Muscle of back (tissue), 11 donors: ENCODE results near the gene ZEB2. TPM values are rescaled to one million over a fixed set of nuclear protein-coding genes. Genes with fewer than 3 reads are reported as not detected.

Experiments used
- DNase-seq, 3 donors: peaks; one replicate each; pipeline versions ENCODE4 v3.0.0 to v3.0.0-alpha.2; 2013
- polyA plus RNA-seq, 10 donors: library from polyadenylated mRNA; unstranded; fragments of 120-200 nt; gene quantifications; one replicate each; pipeline ENCODE4 v1.2.1, GENCODE V29; 2013; ENCODE audit not compliant: insufficient read length in 10 of 10

The ZEB2 gene
- polyA plus RNA-seq, 10 donors, result 88.5 to 143 (median 117) TPM

DNA sequence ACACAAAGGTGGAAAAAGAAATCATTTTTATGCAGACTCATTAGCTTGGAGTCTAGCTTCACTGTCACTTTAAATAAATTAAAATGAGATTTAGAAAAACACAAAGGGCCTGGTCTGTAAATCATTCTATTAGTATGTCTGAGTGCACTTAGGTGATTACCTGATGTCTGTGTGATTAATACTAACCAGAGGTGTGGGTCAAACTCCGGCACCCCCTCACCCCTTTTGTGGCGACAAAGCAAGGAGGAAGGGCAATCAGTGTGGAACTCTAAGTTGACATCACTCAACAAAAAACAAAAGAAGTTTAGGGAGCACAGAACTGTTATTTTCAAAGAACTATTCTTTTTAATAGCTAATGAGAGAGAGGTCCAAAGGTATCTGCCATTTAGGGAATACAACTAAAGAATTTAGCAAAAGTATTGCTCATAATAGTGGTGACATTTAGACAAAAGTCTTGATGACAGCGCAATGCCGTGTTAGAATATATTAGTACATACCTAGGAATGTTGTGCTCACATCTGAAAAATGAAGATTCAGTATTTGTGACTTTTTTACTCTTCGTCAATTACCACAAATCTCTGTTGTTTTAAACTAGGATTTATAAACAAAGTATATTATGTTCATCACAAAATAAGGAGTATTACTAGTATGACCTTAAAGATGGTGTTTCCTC is 66.3 kb downstream of the ZEB2 start:
- DNase-seq, result no peak

DNA sequence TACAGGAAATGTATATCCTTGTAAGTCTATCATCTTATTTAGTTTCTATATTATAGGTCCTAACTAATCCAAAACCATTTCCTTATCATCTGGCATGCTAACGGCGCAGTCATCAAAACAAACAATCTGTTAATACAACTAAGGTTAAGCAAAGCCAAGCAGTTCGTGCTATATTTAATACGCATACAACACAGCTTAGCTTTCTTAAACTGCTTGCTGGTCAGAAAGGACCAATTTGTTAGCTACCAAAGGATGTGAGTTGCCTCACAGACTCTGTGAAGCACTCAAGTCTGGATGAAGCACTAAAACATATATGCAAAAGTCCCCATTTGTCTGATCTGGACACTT is 67.0 kb downstream of the ZEB2 start:
- no peak for DNase-seq

DNA sequence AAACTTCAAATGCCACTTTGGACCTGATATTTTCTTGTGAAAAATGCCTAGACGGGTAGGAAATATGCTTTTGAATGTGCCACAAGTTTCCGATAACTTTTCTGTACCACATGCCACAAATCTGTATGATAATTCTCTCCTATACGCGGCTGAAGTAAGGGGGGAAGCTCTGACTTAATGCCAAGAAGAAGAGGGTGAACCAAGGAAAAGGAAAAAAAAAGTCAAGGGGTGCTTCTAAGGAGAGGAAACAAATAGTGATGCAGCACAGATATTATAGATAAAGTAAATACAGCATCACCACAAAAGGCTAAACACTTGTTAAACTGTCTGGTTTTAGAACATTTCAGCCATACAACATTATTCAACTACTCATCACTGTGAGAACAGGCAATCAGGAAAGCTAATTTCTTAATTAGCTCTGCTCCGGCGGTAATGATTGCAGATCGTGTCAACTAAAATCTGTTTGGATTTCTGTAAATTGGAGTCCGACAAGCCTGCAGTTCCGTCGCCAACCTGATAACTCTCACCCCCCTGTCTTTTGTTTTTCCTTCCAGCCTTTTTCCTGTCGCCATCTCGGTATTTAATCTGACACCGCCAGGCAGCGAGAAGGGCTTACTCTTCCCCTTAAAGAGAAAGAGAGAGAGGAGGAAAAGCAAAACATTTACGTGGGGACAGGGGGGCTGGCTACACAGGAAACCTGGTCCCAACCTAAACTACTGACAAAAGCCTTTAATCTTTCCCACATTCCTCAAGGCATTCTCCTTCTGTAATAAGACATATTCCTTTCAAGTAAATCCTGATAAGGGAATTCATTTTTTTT is 67.5 kb downstream of the ZEB2 start:
- peak in 1 of 3 donors; percentile 38 for DNase-seq

DNA sequence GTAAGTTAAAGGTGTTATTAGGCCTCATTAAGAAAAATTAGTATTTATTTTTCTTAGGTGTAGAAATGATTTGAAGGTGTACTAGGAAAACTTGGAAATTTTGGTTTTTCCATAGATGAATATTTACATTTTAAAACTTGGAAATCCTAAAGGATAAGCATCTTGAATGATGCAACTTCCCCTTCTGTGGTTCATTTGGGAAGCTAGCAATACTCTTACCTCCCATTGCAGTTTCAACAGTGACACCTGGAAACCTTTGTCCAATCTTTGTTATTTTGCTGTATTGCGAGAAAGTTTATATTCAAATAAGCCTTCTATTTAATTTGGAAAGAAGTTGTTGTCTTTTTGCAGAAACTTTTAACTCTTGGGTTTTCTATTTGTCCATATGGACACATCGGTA is 68.5 kb downstream of the ZEB2 start:
- DNase-seq, result no peak

DNA sequence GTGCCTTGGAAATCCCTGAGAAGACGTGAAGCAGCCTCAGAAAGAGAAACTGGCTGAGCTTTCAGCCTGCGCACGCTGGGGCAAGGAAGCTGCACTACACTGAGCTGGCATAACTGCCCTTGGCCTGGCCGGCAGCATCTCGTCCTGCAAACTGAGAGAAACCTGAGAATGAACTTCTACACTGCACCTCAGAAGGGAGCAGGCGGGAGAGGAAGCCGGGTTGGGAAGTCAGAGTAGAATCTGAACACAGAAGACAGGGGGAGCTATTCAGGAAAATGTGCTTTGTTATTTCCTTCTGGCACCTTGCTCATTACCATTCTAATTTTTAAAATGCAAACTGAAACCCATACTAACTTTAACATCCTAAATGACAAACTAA is 70.9 kb downstream of the ZEB2 start:
- DNase-seq, result no peak

DNA sequence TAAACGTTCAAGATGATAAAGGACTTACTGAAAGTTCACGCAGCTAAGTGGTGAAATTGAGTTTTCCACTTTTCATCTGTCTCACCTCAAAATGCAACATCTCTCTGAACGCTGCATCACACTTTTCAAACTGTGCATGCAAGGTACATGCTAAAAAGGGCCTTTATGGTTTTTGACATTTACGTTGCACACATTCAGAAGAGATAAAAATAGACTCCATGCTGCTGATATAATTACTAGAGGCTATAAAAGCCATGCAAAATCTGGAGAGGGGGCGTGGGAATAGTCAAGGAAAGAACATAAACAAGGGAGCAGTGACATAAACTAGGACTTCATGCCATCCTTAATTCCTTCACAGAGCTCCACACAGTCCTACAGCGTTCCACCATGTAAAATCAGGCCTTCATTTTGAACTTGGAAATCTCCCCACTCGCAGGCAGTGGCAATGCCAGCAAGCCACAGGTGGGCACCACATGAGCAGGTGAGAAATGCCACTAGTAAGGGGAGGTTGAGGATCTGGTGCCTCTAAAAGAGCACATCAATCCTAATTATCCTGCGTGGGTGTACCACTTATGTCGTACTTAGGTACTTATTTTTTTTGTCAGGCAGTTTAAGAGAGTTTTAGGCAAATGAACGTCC is 71.4 kb downstream of the ZEB2 start:
- DNase-seq, result no peak

DNA sequence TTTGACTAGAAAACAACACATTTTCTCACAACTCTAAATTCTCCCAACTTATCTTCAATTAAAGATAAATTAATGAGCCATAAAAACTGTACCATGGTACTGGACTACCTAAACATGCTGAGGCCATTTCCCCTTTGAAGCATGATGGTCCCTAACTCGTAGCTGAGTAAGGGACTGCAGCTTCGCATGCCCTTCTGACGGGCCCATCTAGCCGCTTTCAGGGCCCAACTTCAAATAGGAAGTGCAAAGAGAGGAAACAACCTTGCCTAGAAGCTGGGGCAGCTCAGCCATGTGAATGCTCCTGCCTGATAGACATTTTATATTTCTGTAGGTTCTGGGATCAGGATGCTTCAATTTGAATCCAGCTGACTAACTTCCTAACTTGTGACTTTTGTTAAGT is 72.4 kb downstream of the ZEB2 start:
- no peak for DNase-seq

DNA sequence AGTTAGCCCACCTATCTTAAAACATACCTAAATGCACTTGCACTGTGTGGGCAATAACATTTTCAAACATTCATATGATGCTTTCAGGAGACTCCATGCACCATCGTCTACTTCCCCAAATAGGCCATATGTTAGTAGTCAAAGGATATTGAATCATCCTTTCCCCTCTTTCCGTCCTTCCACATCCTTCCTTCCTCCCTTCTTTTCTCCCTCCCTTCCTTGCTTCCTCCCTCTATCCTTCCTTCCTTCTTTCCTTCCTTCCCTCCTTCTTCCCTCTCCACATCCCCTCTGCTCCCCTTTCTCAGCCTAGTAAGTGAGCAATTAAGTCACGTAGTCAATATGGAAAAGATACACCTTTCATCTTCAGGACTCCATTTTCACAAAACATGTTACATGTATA is 73.8 kb downstream of the ZEB2 start:
- DNase-seq, result no peak

DNA sequence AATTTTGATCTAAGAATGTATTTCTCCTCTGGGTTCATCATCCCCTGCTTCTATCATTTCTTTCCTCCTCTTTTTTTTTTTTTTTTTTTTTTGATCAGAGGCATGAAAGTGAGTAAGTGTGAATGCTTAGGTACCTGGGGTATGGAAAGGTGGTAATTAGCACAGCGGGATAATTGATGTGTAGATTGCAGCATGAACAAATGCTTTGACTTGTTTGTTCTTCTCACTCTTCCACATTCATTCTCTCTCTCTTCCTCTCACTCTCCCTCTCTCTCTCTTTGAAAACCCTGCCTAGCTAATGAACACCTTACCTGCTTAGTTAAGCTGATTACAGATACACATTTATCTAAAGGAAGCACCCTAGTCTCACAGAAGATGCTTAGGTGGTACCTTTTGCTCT is 74.7 kb downstream of the ZEB2 start:
- no peak for DNase-seq

DNA sequence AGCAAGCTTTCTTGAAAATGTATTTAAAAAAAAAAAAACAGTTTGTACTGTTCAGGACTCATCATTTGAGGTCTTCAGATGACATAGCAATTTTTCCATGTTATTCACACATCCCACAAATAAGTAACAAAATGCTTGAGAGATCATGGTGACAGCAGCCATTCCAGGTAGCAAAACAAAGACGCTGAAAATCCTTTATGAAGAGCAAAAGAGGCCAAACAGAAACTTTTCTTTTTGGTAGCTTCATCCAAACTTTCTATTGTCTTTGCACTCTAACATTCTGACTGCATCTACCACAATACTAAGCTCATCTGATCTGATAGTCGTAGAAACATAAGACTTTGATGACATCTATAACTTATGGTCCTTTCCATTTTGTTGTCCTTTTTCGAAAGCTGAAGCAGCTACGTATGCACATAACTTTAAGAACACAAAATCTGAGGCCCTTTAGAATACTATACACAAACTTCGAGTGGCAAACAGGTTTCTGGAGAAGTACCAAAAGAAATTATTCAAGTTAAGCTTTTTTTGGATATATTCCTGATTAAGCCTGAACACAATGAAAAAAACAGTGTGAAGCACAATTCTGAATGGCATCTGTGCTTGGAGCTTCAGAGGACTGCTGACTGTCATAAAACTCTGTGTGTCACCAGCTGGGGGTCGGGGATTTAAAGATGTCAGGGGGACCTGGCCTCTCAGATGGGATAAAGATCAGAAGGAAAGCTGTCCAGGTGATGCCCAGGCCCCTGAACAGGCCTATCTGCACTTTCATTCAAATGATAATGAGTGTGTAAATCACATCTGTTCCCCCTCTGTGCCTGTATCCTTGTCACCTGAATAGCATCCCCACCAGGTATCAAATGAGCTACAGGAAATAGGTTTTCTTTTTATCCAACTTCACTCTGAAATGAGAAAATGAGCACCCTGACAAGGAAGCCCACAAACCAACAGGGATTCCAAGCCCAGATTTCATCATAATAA is 75.8 kb downstream of the ZEB2 start:
- no peak for DNase-seq

DNA sequence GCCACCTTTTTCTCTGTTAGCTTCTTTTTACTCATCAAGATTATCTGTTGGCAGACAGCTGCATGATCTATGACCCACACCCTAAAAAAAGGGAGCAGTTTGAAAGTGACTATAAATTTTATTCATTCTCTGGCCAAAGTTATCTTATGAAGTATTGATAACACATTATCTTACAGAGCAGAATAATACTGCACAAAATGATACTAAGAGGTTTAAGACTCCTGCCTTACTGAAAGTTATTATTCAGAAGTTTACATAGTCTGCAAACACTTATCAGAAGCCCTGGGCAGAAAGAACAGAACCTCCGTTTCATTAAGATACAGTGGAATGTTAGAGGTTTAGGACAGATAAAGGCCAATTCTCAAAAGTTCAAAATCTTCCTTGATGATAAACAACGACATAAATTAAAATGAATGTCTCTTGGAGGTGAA is 78.2 kb downstream of the ZEB2 start:
- DNase-seq, result no peak

DNA sequence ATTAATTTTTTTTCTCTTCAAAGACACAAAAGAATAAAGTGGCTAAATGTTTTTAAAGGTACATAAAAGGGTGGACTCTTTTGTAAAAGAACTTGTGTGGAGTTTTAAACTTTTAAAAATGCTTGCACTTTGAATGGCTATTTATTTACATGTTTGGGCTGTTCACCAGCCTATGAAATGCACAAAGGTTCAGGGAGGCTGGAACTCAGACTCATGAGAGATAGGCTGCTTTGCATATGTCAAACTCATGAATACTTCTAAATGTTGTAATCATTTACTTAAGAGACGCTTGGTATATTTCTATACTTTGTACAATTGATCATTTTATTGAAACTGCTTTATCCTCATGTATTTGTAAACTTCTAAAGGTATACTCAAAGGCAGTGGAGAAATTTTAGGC is 79.9 kb downstream of the ZEB2 start:
- no peak for DNase-seq

DNA sequence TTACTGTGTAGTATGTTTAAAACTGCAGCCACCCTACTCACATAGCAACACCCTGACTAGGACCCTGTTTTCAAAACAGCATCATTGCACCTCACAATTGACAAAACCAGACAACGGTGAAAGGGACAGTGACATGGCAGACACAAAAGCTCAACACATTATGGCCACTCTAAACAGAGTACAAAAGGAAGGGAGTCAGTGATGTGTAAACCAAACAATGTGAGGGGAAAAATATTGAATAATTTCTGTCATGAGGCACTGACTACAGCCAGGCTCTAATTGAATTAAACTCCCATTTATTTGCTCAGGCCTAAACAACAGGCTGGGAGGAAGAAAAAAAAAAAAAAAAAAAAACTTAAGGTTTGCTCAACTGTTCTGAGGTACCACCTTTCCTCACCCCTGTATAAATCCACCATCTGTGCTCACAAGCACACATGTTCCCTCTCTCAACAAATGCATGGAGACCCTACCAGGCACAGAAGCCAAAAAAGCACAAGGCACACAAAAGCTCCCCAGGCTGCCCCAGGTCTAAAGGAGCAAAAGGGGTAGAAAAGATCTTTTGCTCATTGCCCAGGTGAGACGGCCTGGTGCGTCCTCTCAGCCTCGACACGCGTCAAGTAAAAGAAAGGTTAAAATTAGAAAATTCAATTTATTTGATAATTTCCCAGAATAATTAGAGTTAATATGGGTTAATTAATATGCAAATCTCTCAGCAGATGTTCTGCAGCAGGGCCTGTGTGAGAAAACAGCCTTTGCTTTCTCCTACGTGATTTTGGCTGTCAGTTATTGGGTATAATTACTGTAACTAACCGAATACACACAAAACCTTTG is 80.9 kb downstream of the ZEB2 start:
- no peak for DNase-seq

DNA sequence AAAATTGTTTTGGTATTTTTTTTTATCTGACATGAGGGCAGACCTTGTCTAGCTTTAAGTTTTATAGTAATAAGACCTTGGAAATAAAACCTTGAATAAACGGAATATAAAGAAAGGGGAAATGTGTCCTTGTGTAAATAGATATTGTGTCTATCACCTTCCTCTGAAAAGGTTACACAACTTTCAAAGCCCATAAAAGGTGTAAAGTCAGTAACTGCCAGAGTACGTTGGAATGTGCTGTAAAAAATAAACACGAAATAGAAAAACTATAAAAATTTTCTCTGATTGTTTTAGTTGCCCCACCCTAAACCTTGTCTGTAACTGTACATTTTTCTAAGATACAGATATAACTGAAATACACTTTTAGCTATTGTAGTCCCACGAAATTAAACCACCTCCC is 82.3 kb downstream of the ZEB2 start:
- DNase-seq, result no peak

DNA sequence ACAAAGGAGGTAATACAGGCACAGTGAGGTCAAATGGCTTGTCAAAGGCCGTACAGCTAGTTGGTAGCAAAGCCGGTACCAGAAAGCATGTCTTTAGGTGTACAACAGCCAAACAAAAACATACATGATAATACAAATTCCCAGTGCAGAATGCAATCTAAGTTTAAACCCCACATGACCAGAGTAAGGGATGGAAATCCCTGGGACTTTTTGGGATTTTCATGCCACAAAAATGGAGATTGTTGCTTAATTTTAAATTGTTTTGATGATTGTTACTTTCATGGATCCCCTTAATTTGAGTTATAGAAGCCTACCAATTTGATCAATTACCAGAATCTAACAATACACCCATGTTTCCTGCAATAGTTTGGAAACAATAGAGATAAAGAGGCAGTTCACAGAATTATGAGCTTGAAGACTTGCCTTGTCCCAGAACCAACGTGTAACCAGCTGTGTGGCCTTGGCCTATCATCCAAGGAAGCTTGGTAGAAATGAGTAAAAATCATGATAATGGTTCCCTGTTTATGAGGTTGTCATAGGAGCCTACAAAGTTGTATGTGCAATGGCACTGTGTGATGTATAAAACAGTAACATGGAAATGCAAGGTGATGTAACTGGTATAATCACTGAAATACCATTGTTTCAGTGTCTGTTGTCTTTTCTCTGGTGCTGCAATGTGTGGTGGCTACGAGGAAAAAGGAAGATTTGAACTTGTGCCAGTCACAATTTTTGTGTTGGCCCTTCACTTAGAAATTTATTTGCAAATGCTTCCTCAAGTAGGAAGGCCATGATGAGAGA is 85.3 kb downstream of the ZEB2 start:
- no peak for DNase-seq

DNA sequence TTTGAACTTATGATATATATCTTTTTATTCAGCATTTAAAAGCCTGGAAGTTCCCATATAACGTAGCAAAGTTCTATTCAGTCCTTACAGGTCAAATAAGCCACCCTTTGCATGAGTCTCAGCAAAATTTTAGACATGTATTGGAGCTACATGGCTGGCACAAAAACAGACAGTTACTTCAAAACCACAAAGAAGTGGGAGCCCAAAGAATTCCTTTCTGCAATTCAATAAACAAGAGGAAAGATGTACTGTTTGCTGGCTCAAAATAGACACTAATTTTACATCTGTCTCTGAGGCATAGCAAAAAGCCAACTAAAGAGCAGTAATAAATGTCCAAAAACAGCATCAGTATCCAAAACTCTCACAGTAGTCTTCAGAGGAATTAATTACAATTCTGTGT is 87.0 kb downstream of the ZEB2 start:
- DNase-seq, result no peak

DNA sequence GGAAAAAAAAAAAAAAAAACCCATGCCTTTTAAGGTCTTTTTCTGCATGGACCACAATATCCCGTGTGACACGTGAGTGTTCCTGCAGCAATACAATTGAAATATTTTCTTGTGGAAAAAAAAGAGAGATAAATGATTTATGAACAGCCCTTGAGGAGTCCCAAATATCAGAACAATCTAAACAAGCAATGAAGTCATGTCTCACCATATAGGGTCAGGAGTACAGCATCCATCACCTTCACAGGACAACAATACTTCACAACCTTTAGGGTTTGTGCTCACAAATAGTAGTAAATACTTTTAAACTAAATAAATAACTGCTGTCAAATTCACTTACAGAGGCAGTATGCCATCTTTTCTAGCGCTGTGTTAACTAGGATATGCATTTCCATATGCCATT is 87.9 kb downstream of the ZEB2 start:
- DNase-seq, result no peak

DNA sequence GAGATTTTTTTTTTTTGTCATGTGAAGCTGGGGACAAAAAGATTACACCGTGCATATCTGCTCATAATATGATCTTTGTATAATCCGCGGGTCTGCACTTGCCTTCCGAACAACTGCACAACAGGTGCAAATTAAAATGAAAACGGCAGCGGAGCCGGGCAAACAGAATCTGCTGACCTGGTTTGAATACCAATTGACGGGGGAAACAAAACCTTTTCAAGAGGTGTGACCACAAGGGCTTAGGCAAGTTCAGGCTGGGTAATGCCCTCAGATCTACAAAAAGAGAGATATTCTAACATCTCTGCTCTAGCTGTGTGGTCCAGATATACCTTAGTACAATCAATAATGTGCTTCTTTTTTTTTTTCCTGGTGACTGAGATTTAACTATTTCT is 88.5 kb downstream of the ZEB2 start:
- peak in 1 of 3 donors; percentile 48 for DNase-seq

DNA sequence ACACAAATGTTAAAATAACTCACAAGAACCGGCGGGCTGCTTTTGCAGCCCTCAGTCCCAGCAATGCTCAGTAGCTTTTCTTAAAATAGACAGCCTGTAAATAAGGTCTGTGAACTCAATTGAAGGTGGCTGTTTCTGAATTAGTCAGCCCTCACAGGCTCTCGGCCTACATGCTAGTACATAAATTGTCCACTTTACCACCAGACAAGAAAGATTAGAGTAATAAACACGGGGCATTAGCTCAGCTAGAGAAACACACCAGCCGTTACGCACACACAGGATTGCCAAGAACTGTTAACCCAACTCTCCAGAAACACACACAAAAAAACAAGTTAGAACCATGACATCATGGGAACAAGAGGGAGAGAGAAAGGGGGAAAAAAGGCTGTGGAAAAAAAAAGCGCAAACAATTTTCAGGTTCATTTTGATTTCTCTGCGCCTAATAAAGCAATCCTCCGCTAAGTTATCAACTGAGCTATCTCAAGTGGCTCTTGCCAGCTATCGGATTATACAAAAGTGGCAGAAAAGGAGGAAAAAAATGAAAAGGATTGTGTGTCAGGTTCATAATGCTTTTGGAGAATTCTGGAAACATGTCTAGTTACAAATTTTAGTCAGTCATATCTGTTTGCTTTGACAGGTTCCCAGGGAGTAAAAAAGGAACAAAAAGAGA is 89.1 kb downstream of the ZEB2 start:
- DNase-seq, result peak in 1 of 3 donors; percentile 65
